Gastrocnemius medialis (tissue), 4 donors: Measurements from ENCODE around the gene C1QB. TPM values are rescaled to one million over a fixed set of nuclear protein-coding genes. Genes with fewer than 3 reads are reported as not detected.

Experiments
- ATAC-seq, 2 donors: fragments of 150-250 bp; one replicate each; pipeline ENCODE4 v1.9.1; 2016
- DNase-seq, 2 donors: peaks; one replicate each; pipeline ENCODE4 v3.0.0-alpha.2; 2019
- H3K27ac ChIP-seq, 4 donors: fragments of 200-600 bp; sonication (generic); 1 replicate in 1 of 4; 2 replicates in 3 of 4; pipeline ENCODE4 v1.5.1; 2016 to 2018; ENCODE audit warnings: mild to moderate bottlenecking in 2 of 4, moderate library complexity in 1 of 4
- H3K27me3 ChIP-seq, 3 donors: fragments of 200-600 bp; sonication (generic) in 2 of 3; 1 replicate in 1 of 3; 2 replicates in 2 of 3; pipeline versions ENCODE4 v1.5.1 to v1.6.0; 2016 to 2019; ENCODE audit warnings: mild to moderate bottlenecking in 1 of 3, moderate library complexity in 1 of 3
- H3K36me3 ChIP-seq, 2 donors: fragments of 200-600 bp; sonication (generic) in 1 of 2; one replicate each; pipeline ENCODE4 v1.5.1; 2017 to 2018
- H3K4me1 ChIP-seq, 2 donors: fragments of 200-600 bp; sonication (generic) in 1 of 2; one replicate each; pipeline ENCODE4 v1.5.1; 2016 to 2017; ENCODE audit warnings: mild to moderate bottlenecking in 2 of 2
- H3K4me3 ChIP-seq, 4 donors: fragments of 200-600 bp; sonication (generic) in 3 of 4; 1 replicate in 1 of 4; 2 replicates in 3 of 4; pipeline ENCODE4 v1.5.1; 2016 to 2019; ENCODE audit warnings: mild to moderate bottlenecking in 2 of 4
- H3K9me3 ChIP-seq, 3 donors: fragments of 200-600 bp; sonication (generic) in 2 of 3; 1 replicate in 1 of 3; 2 replicates in 2 of 3; pipeline ENCODE4 v1.5.1; 2016 to 2019
- POLR2A ChIP-seq, 2 donors: fragments of 450-650 bp; IDR thresholded peaks; one replicate each; pipeline ENCODE4 v1.6.1; 2017; ENCODE audit warnings: antibody characterized with exemption in 2 of 2, mild to moderate bottlenecking in 2 of 2, moderate library complexity in 2 of 2
- in situ Hi-C, 4 donors: fragments of 200-750 bp; cut with MboI; loops; one replicate each; pipeline versions ENCODE4 v1.15.0 to v1.8.0; 2017; ENCODE audit warnings: low sequenced_read_pairs in 4 of 4
- intact Hi-C: fragments of 100-400 bp; cut with DNase I; formaldehyde crosslinking; loops from one replicate; pipeline ENCODE4 v1.15.1; 2023; ENCODE audit warnings: low total_unique reads
- total RNA-seq, 4 donors: library from RNA; depleted of rRNA; stranded (reverse); fragments of >200 nt; gene quantifications; one replicate each; pipeline versions ENCODE4 v1.1.0 to v1.2.3, GENCODE V29; 2016
- TF ChIP-seq, protein P1 (sequence below), 5 experiments: fragments of 450-650 bp in 3 of 5; fragments of 200-600 bp in 2 of 5; sonication (generic) in 2 of 5; IDR thresholded peaks in 4 of 5; conservative IDR thresholded peaks in 1 of 5; 1 replicate in 4 of 5; 2 replicates in 1 of 5; pipeline ENCODE4 v1.5.1; 2016 to 2019; ENCODE audit warnings: antibody characterized with exemption in 5 of 5, mild to moderate bottlenecking in 3 of 5, moderate library complexity in 3 of 5

Gene C1QB
- total RNA-seq, 4 donors from 2014 or later = 30.6 to 97.2 (median 74.5) TPM

DNA sequence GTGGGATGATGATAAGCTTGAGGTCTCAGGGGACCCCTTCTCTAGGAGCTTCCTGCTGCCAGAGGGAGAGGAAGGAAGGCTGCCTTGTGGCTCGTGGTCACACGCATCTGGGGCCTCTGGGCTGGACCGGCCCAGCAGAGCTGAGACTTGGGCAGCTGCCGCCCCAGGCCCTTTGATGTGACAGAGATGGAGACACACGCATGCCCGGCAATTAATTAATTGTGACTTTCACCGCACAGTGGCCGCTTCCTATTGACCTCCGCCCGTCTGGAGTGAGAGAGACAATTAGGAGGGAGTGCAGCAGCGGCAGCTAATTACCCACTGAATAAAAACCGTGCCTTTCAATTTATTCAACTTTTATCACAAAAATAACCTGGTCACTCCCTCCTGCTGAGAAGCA is 33.2 kb upstream of the C1QB start:
- Histone ChIP-seq H3K27ac (no peak overlapping the region), H3K27me3 (peaks cover 45 to 58% (median 53%) of the 10 kb centered on the region in 3 donors), H3K4me1 (no peaks in the 10 kb centered on the region), H3K36me3 (no peaks in the 10 kb centered on the region), H3K9me3 (no peaks in the 10 kb centered on the region), H3K4me3 (no peak overlapping the region)
- ATAC-seq = no peak
- TF ChIP-seq, protein P1, sequence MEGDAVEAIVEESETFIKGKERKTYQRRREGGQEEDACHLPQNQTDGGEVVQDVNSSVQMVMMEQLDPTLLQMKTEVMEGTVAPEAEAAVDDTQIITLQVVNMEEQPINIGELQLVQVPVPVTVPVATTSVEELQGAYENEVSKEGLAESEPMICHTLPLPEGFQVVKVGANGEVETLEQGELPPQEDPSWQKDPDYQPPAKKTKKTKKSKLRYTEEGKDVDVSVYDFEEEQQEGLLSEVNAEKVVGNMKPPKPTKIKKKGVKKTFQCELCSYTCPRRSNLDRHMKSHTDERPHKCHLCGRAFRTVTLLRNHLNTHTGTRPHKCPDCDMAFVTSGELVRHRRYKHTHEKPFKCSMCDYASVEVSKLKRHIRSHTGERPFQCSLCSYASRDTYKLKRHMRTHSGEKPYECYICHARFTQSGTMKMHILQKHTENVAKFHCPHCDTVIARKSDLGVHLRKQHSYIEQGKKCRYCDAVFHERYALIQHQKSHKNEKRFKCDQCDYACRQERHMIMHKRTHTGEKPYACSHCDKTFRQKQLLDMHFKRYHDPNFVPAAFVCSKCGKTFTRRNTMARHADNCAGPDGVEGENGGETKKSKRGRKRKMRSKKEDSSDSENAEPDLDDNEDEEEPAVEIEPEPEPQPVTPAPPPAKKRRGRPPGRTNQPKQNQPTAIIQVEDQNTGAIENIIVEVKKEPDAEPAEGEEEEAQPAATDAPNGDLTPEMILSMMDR (IDR thresholded peaks at IDR 0.05 in 4 of 5, conservative IDR thresholded peaks at IDR 0.05 in 1 of 5) = no peak
- TF ChIP-seq POLR2A (IDR thresholded peaks at IDR 0.05) = no peak
- intact Hi-C loops (no loop called here), in situ Hi-C loops (no loop called here)
- DNase-seq = no peak

GRCh38 chr1:22621761-22622160 is 31.3 kb upstream of the C1QB start:
- no peaks in the 10 kb centered on the region for H3K4me1 ChIP-seq
- intact Hi-C loops (no loop called here), in situ Hi-C loops (no loop called here)
- no peak for DNase-seq
- no peaks in the 10 kb centered on the region for H3K9me3 ChIP-seq
- H3K27ac ChIP-seq = no peak overlapping the region
- no peak for ATAC-seq
- H3K4me3 ChIP-seq = no peak overlapping the region
- TF ChIP-seq POLR2A (IDR thresholded peaks at IDR 0.05) = no peak
- TF ChIP-seq, protein P1 (IDR thresholded peaks at IDR 0.05 in 4 of 5, conservative IDR thresholded peaks at IDR 0.05 in 1 of 5) = no peak
- H3K36me3 ChIP-seq = no peaks in the 10 kb centered on the region
- peaks cover 45 to 69% (median 59%) of the 10 kb centered on the region in 3 donors for H3K27me3 ChIP-seq

DNA sequence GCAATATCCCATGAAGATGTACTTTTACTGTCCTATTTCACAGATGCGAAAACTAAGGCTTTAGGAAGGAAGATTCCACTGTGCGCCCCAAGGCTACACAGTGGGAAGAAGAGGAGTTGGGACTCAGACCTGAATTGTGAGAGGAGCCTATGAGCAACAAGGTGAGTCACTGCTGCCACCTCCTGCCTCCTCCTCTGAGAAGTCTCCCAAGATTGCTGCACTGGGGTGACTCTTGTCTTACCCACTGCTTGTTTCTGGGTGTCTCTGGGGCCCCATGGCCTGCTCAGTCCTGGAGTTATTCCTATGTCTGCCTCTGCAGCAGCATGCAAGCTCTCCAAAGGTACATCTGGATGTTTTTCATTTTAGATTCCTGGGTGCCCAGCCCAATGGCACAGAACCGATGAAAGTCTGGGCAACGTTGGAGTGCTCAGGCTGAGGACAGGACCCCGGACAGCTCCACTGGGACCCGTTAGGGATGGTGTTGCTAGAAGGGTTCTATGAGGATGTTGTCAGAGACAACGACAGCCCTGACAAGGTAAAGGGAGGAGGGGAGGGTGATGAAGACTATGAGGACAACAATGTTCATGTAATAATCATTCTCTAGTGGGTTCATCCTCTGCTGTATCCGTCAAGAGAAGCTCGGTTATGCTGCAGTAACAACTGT is 27.6 kb upstream of the C1QB start:
- H3K27ac ChIP-seq = no peak overlapping the region
- intact Hi-C loops = no loop called here
- no peaks in the 10 kb centered on the region for H3K36me3 ChIP-seq
- ATAC-seq (no peak), DNase-seq (no peak)
- in situ Hi-C loops = loop anchor here in 2 of 4 donors (25.0 kb wide), 1 partner anchor 513 kb away; no protein-coding TSS in a partner anchor
- H3K9me3 ChIP-seq = no peaks in the 10 kb centered on the region
- no peak for TF ChIP-seq POLR2A (IDR thresholded peaks at IDR 0.05)
- no peak overlapping the region for H3K4me3 ChIP-seq
- H3K4me1 ChIP-seq = no peaks in the 10 kb centered on the region
- peaks cover 39 to 60% (median 46%) of the 10 kb centered on the region in 3 donors for H3K27me3 ChIP-seq

GRCh38 chr1:22626237-22627157 is 26.5 kb upstream of the C1QB start:
- in situ Hi-C loops = loop anchor here in 2 of 4 donors (25.0 kb wide), 1 partner anchor 514 kb away; no protein-coding TSS in a partner anchor

More at GRCh38 chr1:22626237-22627157, 26.5 kb upstream of the C1QB start:
- no peaks in the 10 kb centered on the region for H3K36me3 ChIP-seq
- H3K4me1 ChIP-seq = no peaks in the 10 kb centered on the region
- DNase-seq (no peak), ATAC-seq (no peak)
- TF ChIP-seq POLR2A (IDR thresholded peaks at IDR 0.05) = no peak
- TF ChIP-seq, protein P1 (IDR thresholded peaks at IDR 0.05 in 4 of 5, conservative IDR thresholded peaks at IDR 0.05 in 1 of 5) = no peak
- H3K9me3 ChIP-seq = no peaks in the 10 kb centered on the region
- peaks cover 38 to 52% (median 38%) of the 10 kb centered on the region in 3 donors for H3K27me3 ChIP-seq
- no peak overlapping the region for H3K4me3 ChIP-seq
- H3K27ac ChIP-seq = no peak overlapping the region
- intact Hi-C loops = no loop called here
